ENCODE measurements around the gene SERINC2. TPM values are rescaled to one million over a fixed set of nuclear protein-coding genes. Genes with fewer than 3 reads are reported as not detected.

SERINC2 gene
- total RNA-seq, 1 donor from 2014 or later: 105 TPM

DNA sequence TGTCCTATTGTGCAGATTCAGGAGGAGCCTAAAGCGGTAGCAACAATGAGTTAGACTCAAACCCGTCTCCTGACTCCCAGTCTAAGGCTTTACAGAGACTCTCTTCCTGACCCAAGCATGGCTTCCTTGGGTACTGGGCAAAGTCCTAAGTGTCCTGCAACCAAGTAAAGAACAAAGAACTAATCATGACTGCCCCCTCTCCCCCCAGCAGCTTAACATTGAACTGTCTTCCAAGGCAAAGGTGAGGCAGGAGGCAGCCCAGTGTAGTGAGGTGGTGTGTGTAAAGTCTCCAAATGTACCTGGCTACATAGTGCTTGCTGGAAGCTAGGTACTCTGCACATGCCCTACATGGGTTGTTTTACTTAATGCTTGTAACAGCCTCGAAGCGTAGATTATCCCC, 42.4 kb upstream of the SERINC2 start:
- Histone ChIP-seq H3K27me3 (ENCODE audit: control insufficient read depth, insufficient read depth, low read length) (no peaks in the 10 kb centered on the region), H3K36me3 (ENCODE audit: control insufficient read depth, insufficient read depth, low read length) (no peaks in the 10 kb centered on the region), H3K4me3 (ENCODE audit: low read depth, low read length) (no peak overlapping the region)
- DNase-seq (ENCODE audit: low read depth): no peak
- TF ChIP-seq, protein P1, sequence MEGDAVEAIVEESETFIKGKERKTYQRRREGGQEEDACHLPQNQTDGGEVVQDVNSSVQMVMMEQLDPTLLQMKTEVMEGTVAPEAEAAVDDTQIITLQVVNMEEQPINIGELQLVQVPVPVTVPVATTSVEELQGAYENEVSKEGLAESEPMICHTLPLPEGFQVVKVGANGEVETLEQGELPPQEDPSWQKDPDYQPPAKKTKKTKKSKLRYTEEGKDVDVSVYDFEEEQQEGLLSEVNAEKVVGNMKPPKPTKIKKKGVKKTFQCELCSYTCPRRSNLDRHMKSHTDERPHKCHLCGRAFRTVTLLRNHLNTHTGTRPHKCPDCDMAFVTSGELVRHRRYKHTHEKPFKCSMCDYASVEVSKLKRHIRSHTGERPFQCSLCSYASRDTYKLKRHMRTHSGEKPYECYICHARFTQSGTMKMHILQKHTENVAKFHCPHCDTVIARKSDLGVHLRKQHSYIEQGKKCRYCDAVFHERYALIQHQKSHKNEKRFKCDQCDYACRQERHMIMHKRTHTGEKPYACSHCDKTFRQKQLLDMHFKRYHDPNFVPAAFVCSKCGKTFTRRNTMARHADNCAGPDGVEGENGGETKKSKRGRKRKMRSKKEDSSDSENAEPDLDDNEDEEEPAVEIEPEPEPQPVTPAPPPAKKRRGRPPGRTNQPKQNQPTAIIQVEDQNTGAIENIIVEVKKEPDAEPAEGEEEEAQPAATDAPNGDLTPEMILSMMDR (IDR thresholded peaks at IDR 0.05; ENCODE audit: insufficient read depth, low read length, poor library complexity, severe bottlenecking): no peak

DNA sequence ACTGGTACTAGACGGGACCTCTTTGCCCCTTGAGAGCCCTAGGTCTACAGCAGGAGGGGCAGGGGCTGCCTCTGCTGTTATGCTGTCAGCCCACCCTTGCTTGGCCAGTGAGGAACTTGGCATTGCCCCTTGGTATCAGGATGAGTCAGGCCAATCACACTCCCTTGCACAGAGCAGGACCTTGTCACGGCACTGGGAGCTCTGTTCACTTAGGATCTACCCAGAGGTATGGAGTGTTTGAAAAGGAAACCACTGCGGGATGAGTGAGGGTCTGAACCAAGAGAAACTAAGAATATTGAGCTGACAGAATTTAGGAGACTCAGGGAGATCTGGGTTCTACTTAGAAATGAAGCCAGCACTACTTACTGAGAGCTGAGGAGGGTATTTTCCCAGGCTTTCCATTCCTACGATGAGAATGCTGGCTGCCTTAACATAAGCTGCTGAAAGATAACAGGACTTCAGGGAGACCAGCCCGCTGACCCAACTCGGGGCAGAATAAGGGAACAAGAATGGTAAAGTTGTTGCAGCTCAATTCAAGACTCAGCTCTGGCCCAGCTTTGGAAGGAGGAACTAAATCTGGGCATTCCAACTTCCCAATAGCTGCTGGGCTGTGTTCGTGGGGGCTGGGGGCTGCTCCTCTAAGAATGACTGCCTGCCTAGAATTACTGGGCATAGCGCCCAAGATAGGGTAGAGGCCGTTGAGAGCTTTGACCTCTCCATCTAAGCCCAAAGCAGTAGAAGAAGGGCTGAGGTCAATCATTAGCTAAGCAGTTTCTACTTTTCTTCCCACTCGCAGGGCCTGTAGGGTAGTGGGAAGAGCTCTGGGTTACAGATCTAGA, 41.7 kb upstream of the SERINC2 start:
- no peaks in the 10 kb centered on the region for H3K36me3 ChIP-seq (ENCODE audit: control insufficient read depth, insufficient read depth, low read length)
- TF ChIP-seq, protein P1 (IDR thresholded peaks at IDR 0.05; ENCODE audit: insufficient read depth, low read length, poor library complexity, severe bottlenecking): no peak
- no peak overlapping the region for H3K4me3 ChIP-seq (ENCODE audit: low read depth, low read length)
- DNase-seq (ENCODE audit: low read depth): no peak
- no peaks in the 10 kb centered on the region for H3K27me3 ChIP-seq (ENCODE audit: control insufficient read depth, insufficient read depth, low read length)

DNA sequence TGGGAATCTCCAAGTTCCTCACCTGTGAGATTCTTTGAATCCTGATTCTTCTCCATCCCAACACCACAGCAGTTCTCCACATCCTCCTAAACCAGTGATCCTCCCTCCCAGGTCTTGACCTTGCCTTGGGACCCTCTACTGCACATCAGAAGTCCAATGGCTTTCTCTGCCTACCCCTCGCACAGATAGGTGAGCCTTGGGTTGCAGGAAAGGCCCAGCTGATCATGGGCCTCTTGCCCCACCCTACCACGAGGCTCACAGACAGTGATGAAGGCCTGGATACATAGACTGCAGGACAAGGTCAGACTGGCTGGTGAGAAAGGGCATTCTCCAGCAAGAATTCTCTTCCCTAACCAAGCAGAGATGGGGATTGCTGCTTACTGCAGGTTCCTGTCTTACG, 41.0 kb upstream of the SERINC2 start:
- no peak for DNase-seq (ENCODE audit: low read depth)
- TF ChIP-seq, protein P1 (IDR thresholded peaks at IDR 0.05; ENCODE audit: insufficient read depth, low read length, poor library complexity, severe bottlenecking): no peak
- no peak overlapping the region for H3K4me3 ChIP-seq (ENCODE audit: low read depth, low read length)
- H3K36me3 ChIP-seq (ENCODE audit: control insufficient read depth, insufficient read depth, low read length): no peaks in the 10 kb centered on the region
- no peaks in the 10 kb centered on the region for H3K27me3 ChIP-seq (ENCODE audit: control insufficient read depth, insufficient read depth, low read length)

DNA sequence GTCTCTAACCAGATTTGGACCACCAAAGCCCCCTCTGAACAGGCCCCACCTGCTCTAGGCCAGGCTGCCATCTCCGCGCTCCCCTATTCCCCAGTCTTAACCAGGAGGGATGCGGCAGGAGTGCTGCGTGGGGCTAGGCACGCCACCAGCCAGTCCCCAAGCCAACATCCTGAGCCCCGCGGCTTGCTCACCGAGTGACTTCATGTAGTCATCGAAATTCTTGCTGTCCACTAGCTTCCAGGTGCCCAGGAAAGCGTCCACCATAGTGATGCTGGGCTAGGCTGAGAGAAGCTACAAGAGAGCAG, 40.3 kb upstream of the SERINC2 start:
- no peak for DNase-seq (ENCODE audit: low read depth)
- TF ChIP-seq, protein P1 (IDR thresholded peaks at IDR 0.05; ENCODE audit: insufficient read depth, low read length, poor library complexity, severe bottlenecking): no peak
- H3K4me3 ChIP-seq (ENCODE audit: low read depth, low read length): no peak overlapping the region
- no peaks in the 10 kb centered on the region for H3K27me3 ChIP-seq (ENCODE audit: control insufficient read depth, insufficient read depth, low read length)
- no peaks in the 10 kb centered on the region for H3K36me3 ChIP-seq (ENCODE audit: control insufficient read depth, insufficient read depth, low read length)

DNA sequence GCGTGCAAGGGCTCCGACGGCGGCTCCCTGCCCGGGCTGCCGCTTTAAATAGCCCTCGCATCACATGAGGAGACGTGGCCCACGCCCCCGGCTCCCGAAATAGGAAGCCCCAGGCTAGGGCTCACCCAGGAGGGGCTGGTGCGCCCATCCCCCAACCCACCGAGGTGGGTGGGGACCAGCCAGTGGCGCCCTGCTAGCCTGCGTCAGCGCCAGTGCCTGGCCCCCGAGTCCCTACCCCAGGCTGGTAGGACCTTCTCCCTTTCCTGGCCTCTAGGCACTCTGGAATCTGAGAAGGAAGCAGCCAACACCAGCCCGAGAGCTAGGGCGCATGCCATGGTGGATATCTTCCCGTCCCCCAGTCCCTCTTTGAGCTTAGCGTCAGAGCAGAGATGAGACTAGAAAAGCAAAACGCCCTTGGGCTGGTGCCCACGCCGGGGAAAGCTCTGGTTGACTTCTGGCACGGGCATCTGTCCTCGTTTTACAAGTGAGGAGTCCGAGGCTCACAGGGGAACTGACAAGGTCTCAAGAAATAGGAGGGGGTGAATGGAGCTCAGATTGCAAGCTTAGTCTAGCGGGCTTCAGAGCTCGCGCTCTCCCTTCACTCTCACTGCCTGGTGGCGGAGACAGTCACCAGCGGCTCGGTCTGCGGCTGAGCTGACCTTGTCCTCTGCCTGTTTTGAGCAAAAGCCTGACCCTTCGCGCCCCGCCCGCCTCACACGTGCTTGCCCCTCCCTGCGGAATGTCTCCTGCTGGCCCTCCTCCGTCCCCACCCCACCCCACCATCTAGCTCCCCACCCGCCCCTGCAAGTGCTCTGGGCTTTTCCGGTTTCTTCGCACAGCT, 39.7 kb upstream of the SERINC2 start, which contains the start of gene FABP3:
FABP3 (minus strand) TSS at position 21 of the 841 bp plus-strand sequence. CDS start 62 bp downstream, outside the sequence.
- TF ChIP-seq, protein P1 (IDR thresholded peaks at IDR 0.05; ENCODE audit: insufficient read depth, low read length, poor library complexity, severe bottlenecking): no peak
- Histone ChIP-seq H3K36me3 (ENCODE audit: control insufficient read depth, insufficient read depth, low read length) (no peaks in the 10 kb centered on the region), H3K4me3 (ENCODE audit: low read depth, low read length) (peak within 1 kb of the TSS; percentile 3), H3K27me3 (ENCODE audit: control insufficient read depth, insufficient read depth, low read length) (no peaks in the 10 kb centered on the region)
- no peak for DNase-seq (ENCODE audit: low read depth)

Data from kidney epithelial cell (primary cell).